Activated CD8-positive, alpha-beta memory T cell treated with anti-CD3 and anti-CD28 coated beads, Interleukin-2, amount 50 U/mL, for 1 hour (primary cell): ENCODE results near the gene PQBP1.

Experiments
- DNase-seq: peaks from one replicate; pipeline ENCODE4 v3.0.0-alpha.2; 2020; ENCODE audit errors: extremely low read depth

Gene PQBP1

GRCh38 chrX:48923771-48924170, 26.0 kb downstream of the PQBP1 start:
- DNase-seq: no peak

- DNase-seq: no peak
Observed at GRCh38 chrX:48924270-48924669, 26.5 kb downstream of the PQBP1 start.

GRCh38 chrX:48927123-48927522, 29.4 kb downstream of the PQBP1 start:
- no peak for DNase-seq

GRCh38 chrX:48927736-48928382, 30.1 kb downstream of the PQBP1 start:
- DNase-seq: no peak

GRCh38 chrX:48933757-48934156, 36.0 kb downstream of the PQBP1 start:
- no peak for DNase-seq

- DNase-seq: no peak
Observed at GRCh38 chrX:48934581-48935300, 37.0 kb downstream of the PQBP1 start.

- DNase-seq: no peak
Observed at GRCh38 chrX:48935301-48935670, 37.6 kb downstream of the PQBP1 start.

- no peak for DNase-seq
Observed at GRCh38 chrX:48936429-48937053, 38.8 kb downstream of the PQBP1 start.

GRCh38 chrX:48937054-48937907, 39.6 kb downstream of the PQBP1 start:
- DNase-seq: peak; percentile 76

GRCh38 chrX:48938721-48939425, 41.1 kb downstream of the PQBP1 start:
- no peak for DNase-seq

GRCh38 chrX:48939524-48940228, 41.9 kb downstream of the PQBP1 start:
- no peak for DNase-seq

GRCh38 chrX:48940404-48940955, 42.8 kb downstream of the PQBP1 start:
- DNase-seq: no peak

- no peak for DNase-seq
Observed at GRCh38 chrX:48942895-48943294, 45.2 kb downstream of the PQBP1 start.

- no peak for DNase-seq
Observed at GRCh38 chrX:48945517-48946348, 48.0 kb downstream of the PQBP1 start.

GRCh38 chrX:48948589-48948988, 50.9 kb downstream of the PQBP1 start:
- no peak for DNase-seq
